ENCODE data around the gene ITGAL.
A peak's percentile ranks its signal among the peaks of the same experiment; 100 is the strongest.
"Not testable (repeated sequence)": the region's sequence is repeated elsewhere in the genome, so short reads cannot be mapped to it uniquely, and the experiment has no call there.

Gene ITGAL

GRCh38 chr16:30511509-30511908 lies 39.0 kb downstream of the ITGAL start:
- H3K36me3 ChIP-seq (ENCODE audit: control insufficient read depth in 1 of 2, insufficient read depth in 2 of 2, low read length in 2 of 2) = peaks cover 0 to 24% of the 10 kb centered on the region in 2 donors
- no peak overlapping the region for H3K4me3 ChIP-seq (ENCODE audit: low read depth in 1 of 2, low read length in 2 of 2)
- no peak overlapping the region for H3K9ac ChIP-seq (ENCODE audit: low read depth in 1 of 2, low read length in 2 of 2)
- H3K27ac ChIP-seq (ENCODE audit: low read depth, low read length) = no peak overlapping the region
- no peaks in the 10 kb centered on the region for H3K9me3 ChIP-seq (ENCODE audit: control insufficient read depth in 1 of 2, low read length in 2 of 2)
- H3K27me3 ChIP-seq (ENCODE audit: control insufficient read depth in 1 of 2, insufficient read depth in 2 of 2, low read length in 2 of 2) = no peaks in the 10 kb centered on the region
- H3K4me1 ChIP-seq (ENCODE audit: control insufficient read depth in 1 of 2, insufficient read depth in 2 of 2, low read length in 2 of 2) = peaks cover 0 to 15% of the 10 kb centered on the region in 2 donors

GRCh38 chr16:30515275-30515674 lies 42.7 kb downstream of the ITGAL start:
- H3K4me3 ChIP-seq (ENCODE audit: low read depth in 1 of 2, low read length in 2 of 2) = no peak overlapping the region
- H3K4me1 ChIP-seq (ENCODE audit: control insufficient read depth in 1 of 2, insufficient read depth in 2 of 2, low read length in 2 of 2) = peaks cover 0 to 7% of the 10 kb centered on the region in 2 donors
- H3K36me3 ChIP-seq (ENCODE audit: control insufficient read depth in 1 of 2, insufficient read depth in 2 of 2, low read length in 2 of 2) = peaks cover 0 to 24% of the 10 kb centered on the region in 2 donors
- no peaks in the 10 kb centered on the region for H3K27me3 ChIP-seq (ENCODE audit: control insufficient read depth in 1 of 2, insufficient read depth in 2 of 2, low read length in 2 of 2)
- H3K9ac ChIP-seq (ENCODE audit: low read depth in 1 of 2, low read length in 2 of 2) = no peak overlapping the region
- no peak overlapping the region for H3K27ac ChIP-seq (ENCODE audit: low read depth, low read length)
- no peaks in the 10 kb centered on the region for H3K9me3 ChIP-seq (ENCODE audit: control insufficient read depth in 1 of 2, low read length in 2 of 2)

DNA sequence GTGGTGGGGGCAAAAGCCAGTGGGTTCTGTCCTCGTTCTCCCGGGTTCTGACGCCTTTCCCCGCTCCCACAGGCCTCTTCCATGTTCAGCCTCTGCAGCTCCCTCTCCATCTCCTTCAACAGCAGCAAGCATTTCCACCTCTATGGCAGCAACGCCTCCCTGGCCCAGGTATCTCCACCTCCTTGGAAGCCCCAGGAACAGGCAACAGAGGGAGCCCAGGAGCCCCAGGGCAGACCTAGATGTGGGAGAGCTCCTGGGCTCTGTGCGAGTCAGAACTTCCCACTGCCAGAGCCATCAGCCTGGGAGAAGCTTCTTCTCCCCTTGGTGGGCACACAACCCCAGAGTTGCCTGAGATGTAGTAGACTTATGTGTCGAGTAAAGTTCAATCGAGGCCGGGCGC lies 46.0 kb downstream of the ITGAL start:
- Histone ChIP-seq H3K9me3 (ENCODE audit: control insufficient read depth in 1 of 2, low read length in 2 of 2) (no peaks in the 10 kb centered on the region), H3K9ac (ENCODE audit: low read depth in 1 of 2, low read length in 2 of 2) (no peak overlapping the region), H3K4me3 (ENCODE audit: low read depth in 1 of 2, low read length in 2 of 2) (no peak overlapping the region), H3K4me1 (ENCODE audit: control insufficient read depth in 1 of 2, insufficient read depth in 2 of 2, low read length in 2 of 2) (peaks cover 12 to 16% of the 10 kb centered on the region in 2 donors), H3K27me3 (ENCODE audit: control insufficient read depth in 1 of 2, insufficient read depth in 2 of 2, low read length in 2 of 2) (no peaks in the 10 kb centered on the region), H3K27ac (ENCODE audit: low read depth, low read length) (no peak overlapping the region), H3K36me3 (ENCODE audit: control insufficient read depth in 1 of 2, insufficient read depth in 2 of 2, low read length in 2 of 2) (peaks cover 0 to 11% of the 10 kb centered on the region in 2 donors)

DNA sequence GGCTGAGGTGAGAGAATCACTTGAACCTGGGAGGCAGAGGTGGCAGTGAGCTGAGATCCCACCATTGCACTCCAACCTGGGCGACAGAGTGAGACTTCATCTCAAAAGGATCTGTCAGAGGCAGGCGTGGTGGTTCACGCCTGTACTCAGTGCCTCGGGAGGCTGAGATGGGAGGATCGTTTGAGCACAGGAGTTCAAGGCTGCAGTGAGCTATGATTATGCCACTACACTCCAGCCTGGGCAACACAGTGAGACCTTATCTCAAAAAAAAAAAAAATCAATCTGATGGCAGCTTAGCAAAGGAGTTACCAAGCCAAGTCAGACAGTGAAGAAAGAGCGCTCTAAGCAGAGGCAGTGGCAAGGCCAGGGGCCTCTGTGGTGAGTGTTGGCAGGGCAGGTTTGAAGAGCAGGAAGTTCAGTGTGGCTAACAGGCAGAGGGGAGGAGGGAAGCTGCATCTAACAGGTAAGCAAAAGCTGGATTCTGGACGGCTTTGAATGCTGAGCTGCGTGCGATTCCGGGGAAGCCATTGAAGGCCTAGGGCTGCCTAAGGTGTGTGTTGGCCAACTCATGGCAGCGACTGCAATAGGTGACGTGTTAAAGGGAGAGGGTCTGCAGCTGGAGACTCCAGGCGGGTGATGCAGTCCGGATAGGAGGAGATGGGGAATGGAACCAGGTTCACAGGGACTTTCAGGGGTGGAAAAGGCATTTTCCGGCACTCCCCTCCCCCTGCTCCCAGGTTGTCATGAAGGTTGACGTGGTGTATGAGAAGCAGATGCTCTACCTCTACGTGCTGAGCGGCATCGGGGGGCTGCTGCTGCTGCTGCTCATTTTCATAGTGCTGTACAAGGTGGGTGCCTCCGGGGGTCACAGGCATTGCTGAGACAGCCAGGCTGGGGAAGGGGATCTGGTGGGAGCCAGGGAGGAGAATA lies 46.8 kb downstream of the ITGAL start:
- no peak overlapping the region for H3K9ac ChIP-seq (ENCODE audit: low read depth in 1 of 2, low read length in 2 of 2)
- no peak overlapping the region for H3K27ac ChIP-seq (ENCODE audit: low read depth, low read length)
- H3K4me1 ChIP-seq (ENCODE audit: control insufficient read depth in 1 of 2, insufficient read depth in 2 of 2, low read length in 2 of 2) = peaks cover 12 to 16% of the 10 kb centered on the region in 2 donors
- no peak overlapping the region for H3K4me3 ChIP-seq (ENCODE audit: low read depth in 1 of 2, low read length in 2 of 2)
- no peaks in the 10 kb centered on the region for H3K9me3 ChIP-seq (ENCODE audit: control insufficient read depth in 1 of 2, low read length in 2 of 2)
- peaks cover 0 to 6% of the 10 kb centered on the region in 2 donors for H3K36me3 ChIP-seq (ENCODE audit: control insufficient read depth in 1 of 2, insufficient read depth in 2 of 2, low read length in 2 of 2)
- no peaks in the 10 kb centered on the region for H3K27me3 ChIP-seq (ENCODE audit: control insufficient read depth in 1 of 2, insufficient read depth in 2 of 2, low read length in 2 of 2)

DNA sequence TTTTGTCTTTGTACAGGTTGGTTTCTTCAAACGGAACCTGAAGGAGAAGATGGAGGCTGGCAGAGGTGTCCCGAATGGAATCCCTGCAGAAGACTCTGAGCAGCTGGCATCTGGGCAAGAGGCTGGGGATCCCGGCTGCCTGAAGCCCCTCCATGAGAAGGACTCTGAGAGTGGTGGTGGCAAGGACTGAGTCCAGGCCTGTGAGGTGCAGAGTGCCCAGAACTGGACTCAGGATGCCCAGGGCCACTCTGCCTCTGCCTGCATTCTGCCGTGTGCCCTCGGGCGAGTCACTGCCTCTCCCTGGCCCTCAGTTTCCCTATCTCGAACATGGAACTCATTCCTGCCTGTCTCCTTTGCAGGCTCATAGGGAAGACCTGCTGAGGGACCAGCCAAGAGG lies 48.9 kb downstream of the ITGAL start:
- Histone ChIP-seq H3K9me3 (ENCODE audit: control insufficient read depth in 1 of 2, low read length in 2 of 2) (no peaks in the 10 kb centered on the region), H3K9ac (ENCODE audit: low read depth in 1 of 2, low read length in 2 of 2) (peak overlapping the region in 1 of 2 donors; percentile 12), H3K27ac (ENCODE audit: low read depth, low read length) (no peak overlapping the region), H3K4me3 (ENCODE audit: low read depth in 1 of 2, low read length in 2 of 2) (no peak overlapping the region), H3K27me3 (ENCODE audit: control insufficient read depth in 1 of 2, insufficient read depth in 2 of 2, low read length in 2 of 2) (no peaks in the 10 kb centered on the region), H3K36me3 (ENCODE audit: control insufficient read depth in 1 of 2, insufficient read depth in 2 of 2, low read length in 2 of 2) (peaks cover 0 to 14% of the 10 kb centered on the region in 2 donors), H3K4me1 (ENCODE audit: control insufficient read depth in 1 of 2, insufficient read depth in 2 of 2, low read length in 2 of 2) (peaks cover 21 to 29% of the 10 kb centered on the region in 2 donors)

GRCh38 chr16:30521873-30522641 lies 49.5 kb downstream of the ITGAL start:
- H3K4me3 ChIP-seq (ENCODE audit: low read depth in 1 of 2, low read length in 2 of 2) = no peak overlapping the region
- H3K36me3 ChIP-seq (ENCODE audit: control insufficient read depth in 1 of 2, insufficient read depth in 2 of 2, low read length in 2 of 2) = peaks cover 0 to 11% of the 10 kb centered on the region in 2 donors
- no peaks in the 10 kb centered on the region for H3K9me3 ChIP-seq (ENCODE audit: control insufficient read depth in 1 of 2, low read length in 2 of 2)
- peaks cover 21 to 29% of the 10 kb centered on the region in 2 donors for H3K4me1 ChIP-seq (ENCODE audit: control insufficient read depth in 1 of 2, insufficient read depth in 2 of 2, low read length in 2 of 2)
- no peaks in the 10 kb centered on the region for H3K27me3 ChIP-seq (ENCODE audit: control insufficient read depth in 1 of 2, insufficient read depth in 2 of 2, low read length in 2 of 2)
- no peak overlapping the region for H3K9ac ChIP-seq (ENCODE audit: low read depth in 1 of 2, low read length in 2 of 2)
- peak overlapping the region; percentile 41 for H3K27ac ChIP-seq (ENCODE audit: low read depth, low read length)

DNA sequence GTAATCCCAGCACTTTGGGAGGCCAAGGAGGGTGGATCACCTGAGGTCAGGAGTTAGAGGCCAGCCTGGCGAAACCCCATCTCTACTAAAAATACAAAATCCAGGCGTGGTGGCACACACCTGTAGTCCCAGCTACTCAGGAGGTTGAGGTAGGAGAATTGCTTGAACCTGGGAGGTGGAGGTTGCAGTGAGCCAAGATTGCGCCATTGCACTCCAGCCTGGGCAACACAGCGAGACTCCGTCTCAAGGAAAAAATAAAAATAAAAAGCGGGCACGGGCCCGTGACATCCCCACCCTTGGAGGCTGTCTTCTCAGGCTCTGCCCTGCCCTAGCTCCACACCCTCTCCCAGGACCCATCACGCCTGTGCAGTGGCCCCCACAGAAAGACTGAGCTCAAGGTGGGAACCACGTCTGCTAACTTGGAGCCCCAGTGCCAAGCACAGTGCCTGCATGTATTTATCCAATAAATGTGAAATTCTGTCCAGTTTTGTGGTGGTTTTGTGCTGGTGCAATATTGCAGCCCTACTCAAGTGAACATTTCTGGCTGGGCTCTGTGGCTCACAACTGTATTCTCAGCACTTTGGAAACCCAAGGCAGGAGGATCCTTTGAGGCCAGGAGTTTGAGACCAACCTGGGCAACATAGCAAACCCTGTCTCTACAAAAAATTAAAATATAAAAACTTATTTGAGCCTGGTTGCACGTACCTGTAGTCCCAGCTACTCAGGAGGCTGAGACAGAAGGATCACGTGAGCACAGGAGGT lies 50.3 kb downstream of the ITGAL start:
- not testable (repeated sequence) for H3K27ac ChIP-seq (ENCODE audit: low read depth, low read length); H3K9me3 ChIP-seq (ENCODE audit: control insufficient read depth in 1 of 2, low read length in 2 of 2); H3K27me3 ChIP-seq (ENCODE audit: control insufficient read depth in 1 of 2, insufficient read depth in 2 of 2, low read length in 2 of 2); H3K4me3 ChIP-seq (ENCODE audit: low read depth in 1 of 2, low read length in 2 of 2); H3K9ac ChIP-seq (ENCODE audit: low read depth in 1 of 2, low read length in 2 of 2); H3K36me3 ChIP-seq (ENCODE audit: control insufficient read depth in 1 of 2, insufficient read depth in 2 of 2, low read length in 2 of 2)
- peaks cover 26 to 34% of the 10 kb centered on the region in 2 donors for H3K4me1 ChIP-seq (ENCODE audit: control insufficient read depth in 1 of 2, insufficient read depth in 2 of 2, low read length in 2 of 2)

DNA sequence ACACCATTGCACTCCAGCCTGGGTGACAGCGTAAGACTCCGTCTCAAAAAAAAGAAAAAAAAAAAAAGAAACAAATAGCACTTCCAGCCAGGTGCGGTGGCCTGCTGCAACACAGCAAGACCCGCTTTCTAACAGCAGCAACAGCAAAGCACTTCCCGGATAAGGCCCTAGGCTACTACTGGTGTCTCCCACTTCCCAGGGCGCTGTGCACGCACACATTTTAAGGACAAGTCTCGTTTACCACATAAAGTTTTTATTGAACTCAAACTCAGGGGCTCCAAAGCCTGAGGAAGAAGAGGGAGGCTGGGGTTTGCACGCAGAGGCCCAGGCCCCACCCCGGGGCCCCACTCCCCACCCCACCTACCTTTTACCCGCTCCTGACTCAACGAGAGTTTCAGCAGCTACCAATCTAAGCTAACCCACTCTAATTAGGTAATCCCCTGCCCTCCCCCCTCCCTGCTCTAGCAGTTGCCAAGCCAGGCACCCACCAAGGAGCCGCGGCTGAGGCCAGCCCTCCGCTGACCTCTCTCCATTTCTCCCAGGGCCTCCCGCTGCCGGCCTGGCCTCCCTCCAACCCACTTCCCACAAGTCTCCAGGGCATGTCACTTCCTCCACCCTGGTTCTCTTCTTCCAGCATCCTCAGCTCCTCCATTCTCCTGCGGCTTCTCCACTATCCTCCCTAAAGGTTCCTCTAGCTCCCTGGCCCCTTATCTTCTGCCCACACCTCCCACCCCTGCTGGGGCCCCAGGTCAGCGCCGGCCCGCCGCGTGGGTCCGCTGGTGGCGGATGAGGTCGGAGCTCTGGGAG lies 51.4 kb downstream of the ITGAL start:
- no peak overlapping the region for H3K27ac ChIP-seq (ENCODE audit: low read depth, low read length)
- no peaks in the 10 kb centered on the region for H3K27me3 ChIP-seq (ENCODE audit: control insufficient read depth in 1 of 2, insufficient read depth in 2 of 2, low read length in 2 of 2)
- H3K4me1 ChIP-seq (ENCODE audit: control insufficient read depth in 1 of 2, insufficient read depth in 2 of 2, low read length in 2 of 2) = peaks cover 29 to 44% of the 10 kb centered on the region in 2 donors
- no peak overlapping the region for H3K9ac ChIP-seq (ENCODE audit: low read depth in 1 of 2, low read length in 2 of 2)
- H3K4me3 ChIP-seq (ENCODE audit: low read depth in 1 of 2, low read length in 2 of 2) = no peak overlapping the region
- H3K9me3 ChIP-seq (ENCODE audit: control insufficient read depth in 1 of 2, low read length in 2 of 2) = no peaks in the 10 kb centered on the region
- H3K36me3 ChIP-seq (ENCODE audit: control insufficient read depth in 1 of 2, insufficient read depth in 2 of 2, low read length in 2 of 2) = peaks cover 0 to 8% of the 10 kb centered on the region in 2 donors

Data from duodenal mucosa (tissue), 2 donors.